Tibial artery (tissue), 4 donors: ENCODE measurements around the gene TEX2.

ENCODE experiments used
- DNase-seq, 2 donors: peaks; one replicate each; pipeline ENCODE4 v3.0.0-alpha.2; 2019
- H3K27ac ChIP-seq, 2 donors: fragments of 200-600 bp; sonication (generic) in 1 of 2; 1 replicate in 1 of 2; 2 replicates in 1 of 2; pipeline ENCODE4 v1.5.1; 2018 to 2019; ENCODE audit warnings: mild to moderate bottlenecking in 1 of 2
- H3K27me3 ChIP-seq, 2 donors: fragments of 200-600 bp; sonication (generic) in 1 of 2; one replicate each; pipeline versions ENCODE4 v1.5.1 to v1.6.0; 2016 to 2019
- H3K36me3 ChIP-seq, 3 donors: fragments of 200-600 bp; sonication (generic) in 2 of 3; one replicate each; pipeline ENCODE4 v1.5.1; 2016 to 2019; ENCODE audit warnings: mild to moderate bottlenecking in 2 of 3
- H3K4me1 ChIP-seq, 4 donors: fragments of 200-600 bp; sonication (generic) in 2 of 4; 1 replicate in 3 of 4; 2 replicates in 1 of 4; pipeline ENCODE4 v1.5.1; 2016 to 2019
- H3K4me3 ChIP-seq, 2 donors: fragments of 200-600 bp; sonication (generic) in 1 of 2; 1 replicate in 1 of 2; 2 replicates in 1 of 2; pipeline ENCODE4 v1.5.1; 2018 to 2019; ENCODE audit warnings: mild to moderate bottlenecking in 2 of 2
- H3K9me3 ChIP-seq, 3 donors: fragments of 200-600 bp; sonication (generic) in 1 of 3; one replicate each; pipeline ENCODE4 v1.5.1; 2016 to 2019
- CTCF ChIP-seq, 2 experiments: fragments of 200-600 bp in 1 of 2; fragments of 450-650 bp in 1 of 2; IDR thresholded peaks; one replicate each; pipeline ENCODE4 v1.5.1; 2017 to 2019; ENCODE audit warnings: antibody characterized with exemption in 2 of 2, mild to moderate bottlenecking in 1 of 2, moderate library complexity in 1 of 2
- intact Hi-C: fragments of 100-400 bp; cut with DNase I; formaldehyde crosslinking; loops from one replicate; pipeline ENCODE4 v1.15.0; 2023; ENCODE audit warnings: low total_unique reads

The TEX2 gene

GRCh38 chr17:64300699-64300965 lies 37.6 kb upstream of the TEX2 start:
- Histone ChIP-seq H3K4me3 (no peak overlapping the region), H3K27ac (no peak overlapping the region), H3K27me3 (peaks cover 0 to 6% of the 10 kb centered on the region in 2 donors), H3K4me1 (peaks cover 0 to 3% (median 0%) of the 10 kb centered on the region in 4 donors), H3K9me3 (no peaks in the 10 kb centered on the region), H3K36me3 (no peaks in the 10 kb centered on the region)
- DNase-seq: no peak
- intact Hi-C loops: no loop called here
- no peak for TF ChIP-seq CTCF (IDR thresholded peaks at IDR 0.05)

GRCh38 chr17:64297467-64298088 lies 34.5 kb upstream of the TEX2 start:
- intact Hi-C loops: loop anchor here (10.0 kb wide), 1 partner anchor 243 kb away; no protein-coding TSS in a partner anchor
- DNase-seq: no peak
- no peaks in the 10 kb centered on the region for H3K36me3 ChIP-seq
- no peak for TF ChIP-seq CTCF (IDR thresholded peaks at IDR 0.05)
- H3K27ac ChIP-seq: no peak overlapping the region
- H3K9me3 ChIP-seq: no peaks in the 10 kb centered on the region
- peaks cover 0 to 6% of the 10 kb centered on the region in 2 donors for H3K27me3 ChIP-seq
- no peak overlapping the region for H3K4me3 ChIP-seq
- peaks cover 0 to 2% (median 0%) of the 10 kb centered on the region in 4 donors for H3K4me1 ChIP-seq

- Histone ChIP-seq H3K4me3 (no peak overlapping the region), H3K27me3 (peaks cover 0 to 6% of the 10 kb centered on the region in 2 donors), H3K36me3 (no peaks in the 10 kb centered on the region), H3K27ac (no peak overlapping the region), H3K9me3 (peaks cover 0 to 3% (median 0%) of the 10 kb centered on the region in 3 donors), H3K4me1 (no peaks in the 10 kb centered on the region)
- intact Hi-C loops: loop anchor here (10.0 kb wide), 1 partner anchor 241 kb away; no protein-coding TSS in a partner anchor
- DNase-seq: no peak
- no peak for TF ChIP-seq CTCF (IDR thresholded peaks at IDR 0.05)
Observed at GRCh38 chr17:64296246-64296645, 33.2 kb upstream of the TEX2 start.

- Histone ChIP-seq H3K4me1 (no peaks in the 10 kb centered on the region), H3K27me3 (peaks cover 0 to under 1% of the 10 kb centered on the region in 2 donors), H3K27ac (no peak overlapping the region), H3K4me3 (no peak overlapping the region), H3K9me3 (peaks cover 0 to 7% (median 0%) of the 10 kb centered on the region in 3 donors), H3K36me3 (no peaks in the 10 kb centered on the region)
- intact Hi-C loops: loop anchor here (10.0 kb wide), 1 partner anchor 240 kb away; no protein-coding TSS in a partner anchor
- no peak for DNase-seq
- no peak for TF ChIP-seq CTCF (IDR thresholded peaks at IDR 0.05)
Observed at GRCh38 chr17:64295146-64295545, 32.1 kb upstream of the TEX2 start.

GRCh38 chr17:64291268-64291851 lies 28.3 kb upstream of the TEX2 start:
- no peaks in the 10 kb centered on the region for H3K4me1 ChIP-seq
- peaks cover 0 to 7% (median 0%) of the 10 kb centered on the region in 3 donors for H3K9me3 ChIP-seq
- DNase-seq: no peak
- H3K27ac ChIP-seq: no peak overlapping the region
- no peak overlapping the region for H3K4me3 ChIP-seq
- no peaks in the 10 kb centered on the region for H3K36me3 ChIP-seq
- H3K27me3 ChIP-seq: no peaks in the 10 kb centered on the region
- TF ChIP-seq CTCF (IDR thresholded peaks at IDR 0.05): no peak
- intact Hi-C loops: loop anchor here (10.0 kb wide), 1 partner anchor 237 kb away; no protein-coding TSS in a partner anchor
